NCI-H446 (cell line): ENCODE data around the gene ARHGAP15.

Experiments
- DNase-seq, 2 experiments: peaks; one replicate each; lab custom pipeline; 2025; lab: John Stamatoyannopoulos, UW

The ARHGAP15 gene

DNA sequence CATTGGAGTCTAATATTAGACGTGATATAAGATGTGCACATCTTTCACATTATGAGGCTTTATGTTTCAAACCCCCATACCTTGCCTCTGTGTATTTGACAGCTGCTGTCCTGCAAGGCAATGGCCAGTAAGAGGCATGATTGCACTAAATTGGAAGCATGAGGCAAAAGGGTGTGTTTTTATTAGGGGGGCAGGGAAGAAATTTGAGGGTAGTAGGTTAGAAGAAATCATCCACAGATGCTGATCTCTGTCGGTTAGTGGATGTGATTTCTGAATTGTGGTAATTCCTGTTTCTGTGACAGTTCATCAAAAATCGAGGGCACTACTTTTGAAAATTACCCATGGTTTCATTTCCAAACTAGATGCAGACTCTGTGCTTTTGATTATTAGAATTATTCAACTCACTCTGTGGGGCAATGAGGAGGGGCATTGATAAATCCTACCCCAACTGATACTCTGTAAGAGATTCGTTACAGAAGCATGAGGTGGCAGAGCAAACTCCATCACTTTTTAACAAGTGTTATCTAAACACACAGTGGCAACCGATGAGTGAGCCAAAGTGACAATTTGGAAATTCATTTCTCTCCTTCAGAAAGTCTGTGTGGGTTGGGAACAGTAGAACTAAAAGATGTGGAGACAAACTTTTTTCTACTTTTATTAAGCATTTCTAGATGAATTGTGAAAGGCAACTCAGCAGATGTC is 453.0 kb downstream of the ARHGAP15 start:
- no peak for DNase-seq

DNA sequence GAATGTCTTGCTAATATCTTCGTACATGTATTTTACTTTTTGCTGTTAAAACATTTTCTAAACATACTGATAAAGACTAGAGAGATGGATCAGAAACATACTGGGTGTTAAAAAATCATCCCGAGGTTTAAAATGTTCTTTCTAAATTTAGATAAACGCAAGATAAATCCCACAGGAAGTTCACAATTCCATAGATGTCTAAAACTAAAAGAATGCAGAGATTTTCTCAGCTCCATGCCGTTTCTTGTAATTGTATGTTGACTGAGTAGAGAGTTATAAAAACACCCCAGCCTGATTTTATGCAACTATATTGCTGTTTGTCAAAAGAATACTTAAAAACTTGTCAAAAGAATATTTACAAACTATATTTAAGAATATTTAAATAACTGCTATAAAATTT is 455.7 kb downstream of the ARHGAP15 start:
- DNase-seq: no peak

DNA sequence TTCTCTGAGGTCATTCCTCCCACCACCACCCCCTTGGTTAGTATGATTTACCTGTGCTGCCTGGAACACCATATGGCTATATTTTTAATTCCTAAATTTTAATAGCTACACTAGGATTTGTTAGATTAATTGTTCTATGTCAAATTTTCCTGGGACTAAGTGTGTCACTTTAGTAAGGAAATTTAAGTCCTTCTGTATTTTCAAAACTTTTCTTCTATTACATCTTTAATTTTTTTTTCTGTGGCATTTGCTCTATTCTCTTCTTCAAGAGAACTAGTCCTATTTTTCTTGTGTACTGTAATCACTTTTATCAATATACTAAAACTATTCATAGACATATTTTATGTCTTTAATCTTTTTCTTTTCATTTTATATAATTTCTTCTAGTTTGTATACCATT is 456.9 kb downstream of the ARHGAP15 start:
- no peak for DNase-seq

DNA sequence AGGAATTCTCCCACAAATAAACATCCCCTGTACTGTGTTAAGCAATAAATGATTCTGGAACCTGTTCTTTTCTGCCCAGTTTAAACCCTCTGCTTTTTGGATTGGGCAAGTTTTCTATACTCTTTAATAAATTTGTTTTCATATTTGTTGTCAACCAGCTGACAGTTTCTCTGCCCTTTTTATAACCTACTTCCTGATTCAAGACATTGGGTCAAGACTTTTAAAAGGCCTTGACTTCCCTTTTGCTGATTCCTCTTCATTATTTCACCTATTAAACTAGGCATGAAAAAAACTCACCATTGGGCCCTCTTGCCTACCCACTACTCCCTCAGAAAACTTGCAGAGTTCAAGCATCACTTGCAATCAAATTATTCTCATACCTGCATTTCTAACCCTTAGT is 459.5 kb downstream of the ARHGAP15 start:
- DNase-seq: no peak

DNA sequence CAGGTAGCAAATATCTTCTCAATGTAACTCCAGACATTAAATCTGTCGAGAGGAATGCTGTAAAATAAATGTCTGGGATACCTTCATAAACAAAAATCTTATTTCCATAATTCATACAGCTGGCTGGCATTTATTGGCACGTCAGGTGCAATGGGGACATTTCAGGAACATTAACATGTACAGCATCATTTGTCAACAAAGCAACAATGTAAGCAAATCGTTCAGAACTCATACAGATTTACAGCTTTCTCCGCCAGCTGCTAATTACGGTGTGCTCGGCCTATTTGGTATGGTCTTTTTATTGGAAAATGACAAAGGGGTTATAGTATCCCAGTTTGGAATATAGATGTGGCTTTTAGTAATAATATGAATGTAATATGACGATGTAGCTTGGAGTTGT is 464.9 kb downstream of the ARHGAP15 start:
- no peak for DNase-seq

DNA sequence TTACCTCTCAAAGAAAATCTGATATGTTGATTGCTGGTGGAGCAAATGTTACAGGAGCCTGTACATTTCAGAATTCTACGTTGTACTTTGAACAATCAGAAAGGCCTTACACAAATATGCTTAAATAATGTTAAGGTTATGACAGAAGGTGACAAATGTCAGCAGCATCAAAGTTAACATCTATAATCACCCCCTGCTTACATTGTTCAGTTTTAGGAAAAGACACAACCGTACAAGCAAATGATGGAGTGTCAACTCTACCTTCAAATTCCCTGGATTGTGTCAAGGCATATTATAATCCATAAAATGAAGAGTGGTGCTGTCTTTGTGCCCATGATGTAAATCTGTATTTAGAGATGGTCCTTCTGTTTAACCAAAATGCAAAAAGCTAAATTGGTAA is 465.5 kb downstream of the ARHGAP15 start:
- DNase-seq: no peak

DNA sequence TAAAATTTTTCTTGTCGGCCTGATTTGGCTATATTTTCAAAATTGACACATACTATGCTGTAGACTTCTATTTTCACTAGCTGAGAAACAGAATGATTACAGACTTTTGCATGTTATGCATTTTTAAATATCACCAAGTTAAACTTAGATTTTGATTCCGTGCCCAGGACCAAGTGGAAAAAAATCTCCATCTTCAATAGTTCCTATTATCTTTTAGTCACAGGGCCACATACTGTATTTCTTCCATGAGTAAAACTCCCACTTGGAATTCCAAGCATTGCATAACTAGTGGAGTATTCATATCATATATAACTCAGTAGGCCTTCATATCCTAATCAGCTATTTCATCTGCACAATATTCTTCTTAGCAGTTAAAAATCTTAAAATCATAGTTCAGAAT is 470.9 kb downstream of the ARHGAP15 start:
- no peak for DNase-seq

DNA sequence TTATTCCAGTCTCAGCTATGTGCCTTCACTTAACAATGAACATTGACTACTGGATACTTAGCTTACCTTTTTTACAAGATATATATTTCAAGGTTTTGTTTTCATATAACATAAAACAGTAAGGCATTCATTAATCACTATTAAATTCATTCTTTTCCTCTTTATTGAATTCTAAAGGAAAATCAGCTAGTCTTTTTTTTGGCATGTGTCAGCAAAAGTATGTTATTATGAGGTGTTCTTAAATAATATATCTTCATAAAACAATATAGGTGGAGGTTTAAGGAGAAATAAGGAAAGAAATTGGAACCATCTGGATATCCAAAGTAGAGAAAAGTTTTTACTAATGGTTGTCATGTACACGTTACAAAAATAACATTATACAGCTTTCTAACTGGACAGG is 472.6 kb downstream of the ARHGAP15 start:
- no peak for DNase-seq

DNA sequence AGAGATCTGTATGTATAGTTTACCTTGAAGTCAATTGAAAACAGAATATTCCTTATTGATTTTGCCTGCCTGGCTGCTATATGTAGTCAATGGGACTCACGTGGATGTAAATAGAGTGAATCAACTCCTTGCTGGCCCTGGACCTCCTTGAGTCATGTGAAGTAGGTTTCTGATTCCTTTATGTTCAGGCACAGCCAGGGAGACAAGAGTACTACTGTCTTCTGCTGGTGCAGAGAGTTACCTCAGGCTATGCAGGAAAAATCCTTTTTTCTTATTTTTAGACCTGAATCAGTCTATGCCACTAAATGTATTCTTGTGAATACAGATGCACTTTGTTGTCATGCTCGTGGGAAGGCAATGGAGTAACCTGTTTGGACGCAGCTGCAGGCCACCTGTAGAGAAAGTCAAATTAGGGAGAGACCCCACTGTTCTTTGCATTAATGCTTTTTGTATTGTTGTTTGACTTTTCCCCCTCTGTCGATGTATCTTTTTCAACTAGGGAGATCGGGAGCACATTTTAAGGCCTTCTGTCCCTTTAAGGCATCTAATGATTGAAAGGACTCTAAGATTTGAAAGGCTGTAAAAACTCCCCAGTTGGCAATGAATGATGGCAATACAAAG is 473.9 kb downstream of the ARHGAP15 start:
- no peak for DNase-seq

DNA sequence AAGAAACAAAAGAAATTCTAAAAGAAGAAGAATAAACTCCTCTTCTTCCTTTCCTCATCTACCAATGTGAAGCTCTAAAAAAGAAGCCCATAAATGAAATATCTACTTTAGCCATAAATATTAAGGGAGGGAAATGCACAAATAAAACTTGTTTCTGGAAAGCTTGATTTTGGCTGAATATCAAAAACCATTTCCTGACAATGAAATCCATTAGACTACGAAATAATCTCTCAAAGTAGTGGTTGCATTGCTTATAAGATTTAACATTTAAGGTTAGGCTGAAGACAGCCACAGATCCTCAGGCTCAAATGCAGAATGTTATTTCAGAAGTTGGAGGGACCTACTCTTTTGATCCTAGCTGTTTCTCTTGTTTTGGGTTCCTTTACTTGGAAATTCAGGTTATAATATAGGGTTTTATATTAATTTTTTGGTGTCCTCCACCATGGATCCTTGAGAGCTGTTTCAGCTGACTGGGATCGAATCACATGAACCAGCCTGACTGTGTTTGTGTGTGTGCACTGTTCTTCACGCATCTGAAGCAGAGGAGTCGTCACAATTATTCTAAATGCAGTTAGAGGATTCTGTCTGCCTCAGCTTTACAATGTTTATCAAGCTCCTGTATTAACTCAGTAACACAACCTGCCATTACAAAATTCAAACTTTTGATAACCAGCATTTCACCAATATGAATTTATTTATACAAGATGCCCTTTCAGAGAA is 474.8 kb downstream of the ARHGAP15 start:
- no peak for DNase-seq

DNA sequence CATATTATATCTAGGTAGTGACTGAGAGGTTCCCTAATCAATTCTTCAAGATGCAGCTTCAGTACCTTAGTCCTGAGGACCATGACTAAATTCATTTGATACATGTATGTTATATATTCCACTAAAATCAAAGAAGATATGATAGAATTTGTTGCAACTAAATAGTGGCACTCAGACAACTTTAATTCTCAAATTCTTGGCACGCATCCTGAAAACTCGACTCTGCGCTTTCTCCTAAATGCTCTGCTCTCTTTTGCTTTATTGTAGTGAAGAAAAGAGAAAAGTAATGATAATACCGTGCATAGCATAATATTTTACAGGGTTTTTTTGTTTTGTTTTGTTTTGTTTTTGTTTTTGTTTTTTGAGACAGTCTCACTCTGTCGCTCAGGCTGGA is 475.3 kb downstream of the ARHGAP15 start:
- DNase-seq: no peak

DNA sequence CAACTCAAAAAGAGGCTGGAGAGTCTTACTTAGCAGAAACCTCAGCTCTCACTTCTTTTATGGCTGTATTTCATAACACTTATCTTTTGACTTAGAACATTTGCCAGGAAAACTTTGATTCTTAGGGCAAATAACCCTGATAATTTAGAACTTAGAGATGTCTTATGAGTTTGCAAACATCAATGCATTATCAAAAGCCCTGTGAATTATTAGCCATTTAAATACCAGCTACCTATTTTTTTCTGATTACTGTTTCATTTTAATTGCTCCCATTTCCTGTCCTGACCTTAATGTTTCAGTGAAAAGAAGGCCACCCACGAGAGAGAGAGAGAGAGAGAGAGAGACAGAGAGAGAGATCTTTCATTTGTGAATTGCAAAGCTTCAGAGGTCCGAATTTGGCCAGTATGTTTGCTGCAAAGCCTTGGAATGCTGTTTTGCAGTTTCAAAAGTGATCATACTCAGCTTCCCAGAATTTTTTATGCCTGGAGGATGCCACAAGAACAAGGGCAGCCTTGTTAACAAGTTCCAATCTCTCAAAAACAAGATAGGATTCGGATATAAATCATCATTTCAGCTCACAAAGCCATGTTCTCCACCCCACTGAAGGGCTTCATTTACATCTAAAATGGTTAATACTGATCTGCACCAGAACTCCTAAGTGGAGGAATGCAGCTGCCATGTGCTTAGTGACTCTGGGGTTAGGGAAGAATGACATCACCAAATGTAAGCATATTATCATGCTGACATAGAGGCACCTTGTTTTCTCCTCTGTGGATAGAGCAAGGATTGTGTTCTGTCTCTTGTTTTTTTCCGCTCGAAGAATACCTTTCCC is 478.2 kb downstream of the ARHGAP15 start:
- DNase-seq: no peak

DNA sequence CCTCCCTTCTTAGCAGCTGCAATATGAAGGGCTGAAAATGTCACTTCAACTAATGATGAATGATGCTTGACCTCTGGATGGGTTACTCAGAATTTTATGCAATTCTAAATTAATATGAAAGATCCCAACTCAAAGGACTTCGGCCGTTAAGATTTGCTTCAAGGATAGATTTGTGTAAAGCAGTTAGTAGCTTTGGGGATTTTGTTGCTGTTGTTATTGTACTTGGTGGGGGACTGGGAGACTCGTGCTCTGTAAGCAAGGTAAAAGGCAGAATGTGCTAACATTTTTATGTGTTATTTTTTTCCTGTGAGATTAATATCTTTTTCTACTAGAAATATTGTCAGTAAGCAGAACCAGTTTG is 478.8 kb downstream of the ARHGAP15 start:
- DNase-seq: no peak

DNA sequence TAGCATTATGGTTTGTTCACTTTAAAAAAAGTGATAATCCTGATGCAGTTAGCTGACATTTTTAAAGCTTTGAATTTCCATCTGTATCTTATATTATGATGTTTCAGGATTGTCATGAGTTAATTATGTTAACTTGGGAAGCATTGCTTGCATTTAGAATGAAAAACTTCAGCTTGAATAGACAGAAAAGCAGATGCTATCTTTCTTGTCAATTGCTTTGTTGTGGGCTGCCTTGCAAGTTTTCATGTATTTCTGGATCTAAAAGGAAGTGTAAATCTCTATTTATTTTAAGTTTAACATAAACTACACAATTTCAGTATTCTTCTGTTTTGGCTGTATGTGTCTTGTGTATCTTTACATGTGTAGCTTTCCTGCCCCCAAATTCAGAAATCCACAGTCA is 479.5 kb downstream of the ARHGAP15 start:
- no peak for DNase-seq

DNA sequence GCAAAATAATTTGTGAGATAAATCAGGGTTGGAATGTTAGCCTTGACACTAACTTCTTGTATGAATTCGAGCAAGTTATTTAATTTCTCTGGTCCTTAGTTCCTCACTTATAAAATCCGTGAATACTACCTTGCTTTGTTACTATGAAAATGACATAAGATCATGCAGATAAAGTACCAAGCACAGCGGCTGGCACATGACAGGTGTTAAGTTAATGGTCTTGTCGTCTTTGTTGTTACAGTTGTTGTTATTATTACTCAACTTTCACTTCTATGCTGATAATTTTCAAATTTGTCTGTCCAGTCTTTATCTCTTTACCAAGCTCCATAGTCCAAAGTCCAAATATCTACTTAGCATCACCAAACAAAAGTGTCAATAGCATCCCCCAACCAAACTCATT is 482.1 kb downstream of the ARHGAP15 start:
- DNase-seq: no peak

DNA sequence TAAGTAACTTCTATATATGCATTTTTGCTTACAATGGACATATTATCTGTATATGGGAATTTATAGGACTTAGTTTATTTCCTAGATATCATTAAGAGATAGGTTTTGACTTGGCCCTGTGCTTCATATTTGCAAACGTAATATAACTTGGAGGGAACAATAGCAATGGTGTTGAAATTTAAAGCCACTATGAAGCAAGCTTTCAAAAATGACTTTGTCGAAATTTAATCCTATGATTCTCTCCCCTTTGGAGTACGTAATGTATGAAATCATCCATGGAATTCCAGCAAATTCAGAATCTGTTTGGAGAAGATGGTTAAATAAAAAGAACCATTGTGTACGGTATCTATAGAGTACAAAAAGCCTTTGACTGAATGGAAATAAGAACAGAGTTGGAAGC is 486.3 kb downstream of the ARHGAP15 start:
- no peak for DNase-seq

DNA sequence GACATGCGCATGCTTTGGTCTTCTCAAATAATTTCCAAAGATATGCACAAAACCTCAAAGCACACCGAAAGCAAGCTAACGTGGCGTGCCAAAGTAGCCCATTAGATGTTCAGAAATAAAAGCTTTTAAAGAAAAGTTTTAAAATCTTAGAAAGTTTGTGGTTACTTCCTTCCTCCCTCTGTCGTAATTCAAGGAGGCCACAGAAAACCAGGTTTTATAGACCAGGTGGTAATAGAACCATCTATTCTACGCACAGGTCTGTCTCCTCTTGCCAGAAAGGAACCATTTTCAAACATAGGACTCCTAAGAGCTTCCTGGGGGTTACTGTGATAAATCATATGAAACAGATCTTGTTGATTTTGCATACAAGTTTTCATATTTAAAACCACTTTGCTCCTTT is 487.2 kb downstream of the ARHGAP15 start:
- DNase-seq: no peak

DNA sequence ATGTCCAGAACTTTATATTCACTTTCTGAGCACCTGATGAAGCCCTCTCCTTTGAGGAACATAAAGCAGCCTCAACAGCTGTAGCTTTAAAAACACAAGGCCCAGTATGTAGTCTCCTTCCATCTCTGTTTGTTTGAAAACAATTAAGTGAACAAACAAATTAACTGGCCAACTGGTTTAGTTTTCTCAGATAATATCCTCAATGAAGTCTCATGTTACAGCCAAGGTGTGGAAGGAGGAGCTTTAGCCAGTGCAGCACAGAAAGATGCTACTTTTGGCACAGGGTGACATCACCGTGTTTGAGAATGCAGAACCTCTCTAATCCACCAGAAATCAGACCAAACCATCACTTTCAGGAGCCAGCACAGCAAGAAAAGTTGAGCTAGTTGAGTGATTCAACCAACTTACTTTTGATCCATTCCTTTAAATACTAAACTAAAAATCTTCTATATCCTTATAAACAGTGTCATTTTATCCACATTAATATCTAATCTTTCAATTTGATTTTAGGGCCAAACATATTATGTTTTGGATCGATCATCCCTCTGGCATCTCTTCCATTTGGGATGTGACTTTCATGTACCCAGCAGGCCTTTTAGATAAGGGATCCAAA is 488.7 kb downstream of the ARHGAP15 start:
- DNase-seq: no peak

DNA sequence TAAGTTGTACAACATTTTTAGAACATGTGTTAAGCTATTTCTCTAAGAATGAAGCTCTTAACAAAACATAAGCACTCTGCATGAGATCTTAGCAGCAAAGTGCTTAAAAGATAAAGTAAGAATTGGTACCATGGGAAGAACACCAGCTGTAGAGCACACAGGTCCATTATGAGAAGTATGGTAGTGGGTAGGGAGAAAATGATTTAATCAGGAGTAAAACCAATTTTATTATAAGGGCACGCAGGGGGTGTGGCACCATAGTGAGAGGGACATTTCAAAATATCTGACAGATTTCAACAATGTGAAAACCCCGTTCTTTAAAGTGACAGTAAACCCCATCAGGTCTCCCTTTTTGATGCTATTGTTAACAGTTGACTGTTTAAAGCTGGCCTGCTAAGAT is 492.9 kb downstream of the ARHGAP15 start:
- DNase-seq: no peak

DNA sequence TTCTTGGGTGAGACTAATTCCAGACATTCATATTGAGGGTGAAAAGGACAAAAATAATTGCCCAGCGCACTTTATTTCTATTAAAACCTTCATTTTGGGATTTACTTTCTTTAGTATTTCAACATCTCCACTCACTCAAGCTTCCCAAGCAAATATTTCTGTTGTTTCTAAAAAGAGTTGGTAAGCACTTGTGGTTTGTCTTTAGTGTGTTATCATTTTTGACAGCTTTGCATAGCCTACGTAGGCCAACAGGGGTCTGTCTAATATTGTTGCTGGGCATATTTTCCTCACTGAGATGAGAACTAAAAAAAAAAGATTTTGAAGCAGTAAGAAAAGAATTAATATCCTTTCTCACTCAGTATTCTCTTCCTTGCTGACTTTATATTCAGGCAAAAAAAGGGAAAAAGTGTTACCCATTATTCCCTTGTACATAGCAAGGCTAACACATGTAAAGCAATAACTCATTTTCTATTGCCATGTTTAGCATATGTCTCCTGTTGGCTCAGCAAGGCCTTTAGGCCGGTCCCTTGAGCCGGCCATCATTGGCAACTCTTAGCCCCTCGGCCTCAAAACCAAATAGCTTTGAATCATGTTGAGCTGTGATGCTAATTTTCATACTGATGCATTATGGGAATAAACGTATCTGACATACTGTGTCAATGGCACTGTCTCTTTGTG is 494.2 kb downstream of the ARHGAP15 start:
- no peak for DNase-seq

DNA sequence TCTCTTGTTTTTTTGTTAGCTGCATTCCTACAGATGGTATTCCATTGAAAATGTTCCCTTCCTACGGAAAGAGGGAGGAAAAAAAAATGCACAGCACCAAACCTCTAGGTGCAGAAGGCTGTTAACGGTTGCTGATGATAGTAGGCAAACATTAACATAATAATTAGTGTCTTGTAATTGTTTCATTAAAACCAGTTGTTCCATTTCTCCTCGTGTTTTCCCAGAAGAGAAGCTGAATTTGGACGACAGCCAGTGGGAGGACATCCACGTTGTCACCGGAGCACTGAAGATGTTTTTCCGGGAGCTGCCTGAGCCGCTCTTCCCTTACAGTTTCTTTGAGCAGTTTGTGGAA is 494.7 kb downstream of the ARHGAP15 start:
- DNase-seq: no peak

DNA sequence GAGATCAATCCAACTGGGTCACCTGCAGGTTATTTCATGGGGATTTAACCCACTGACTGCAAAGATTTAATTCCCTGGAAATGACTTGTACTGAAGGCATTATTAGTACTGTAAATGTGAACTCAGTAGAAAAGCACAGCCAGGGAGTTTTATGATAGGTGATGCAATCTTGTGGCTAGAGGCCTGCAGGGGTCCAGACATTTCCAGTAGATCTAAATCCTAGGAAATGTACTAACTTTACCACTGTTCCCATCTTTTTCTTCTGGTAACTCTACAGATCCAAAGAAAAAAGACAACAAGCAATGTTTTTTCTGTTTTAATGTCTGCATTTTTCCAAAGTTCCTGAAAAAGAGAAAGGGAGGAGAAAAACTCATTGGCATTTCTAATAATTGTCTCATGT is 500.1 kb downstream of the ARHGAP15 start:
- DNase-seq: no peak
